CD14-positive monocyte (primary cell): ENCODE results near the gene SLMAP. TPM values are rescaled to one million over a fixed set of nuclear protein-coding genes. Genes with fewer than 3 reads are reported as not detected.
A peak's percentile ranks its signal among the peaks of the same experiment; 100 is the strongest.

Experiments
- DNase-seq, 3 donors: peaks; one replicate each; pipeline ENCODE4 v3.0.0-alpha.2; 2011 to 2022
- H2AFZ ChIP-seq: 2 replicates; pipeline ENCODE4 v1.6.0; 2012; ENCODE audit warnings: mild to moderate bottlenecking, low read depth, low read length, inconsistent platforms; ENCODE audit not compliant: insufficient read depth, poor library complexity, severe bottlenecking
- H3K27ac ChIP-seq, 2 donors: 1 replicate in 1 of 2; 2 replicates in 1 of 2; pipeline ENCODE4 v1.5.1; 2012 to 2013; ENCODE audit warnings: low read length in 2 of 2, control low read depth in 1 of 2, inconsistent platforms in 1 of 2, low read depth in 1 of 2, mild to moderate bottlenecking in 1 of 2
- H3K27me3 ChIP-seq, 2 donors: one replicate each; pipeline versions ENCODE4 v1.6.0 to v1.6.1; 2011 to 2013; ENCODE audit warnings: low read length in 2 of 2; ENCODE audit not compliant: control insufficient read depth in 2 of 2, insufficient read depth in 2 of 2
- H3K36me3 ChIP-seq, 2 donors: replicated peaks in 1 of 2; 1 replicate in 1 of 2; 2 replicates in 1 of 2; pipeline versions ENCODE4 v1.5.1 to v1.6.1; 2012 to 2013; ENCODE audit warnings: low read length in 2 of 2, control low read depth in 1 of 2, inconsistent platforms in 1 of 2, mild to moderate bottlenecking in 1 of 2; ENCODE audit not compliant: insufficient read depth in 2 of 2, control insufficient read depth in 1 of 2
- H3K4me1 ChIP-seq, 2 donors: 1 replicate in 1 of 2; 2 replicates in 1 of 2; pipeline versions ENCODE4 v1.5.1 to v1.6.1; 2012 to 2013; ENCODE audit warnings: low read length in 2 of 2, control low read depth in 1 of 2, inconsistent platforms in 1 of 2, mild to moderate bottlenecking in 1 of 2, moderate library complexity in 1 of 2; ENCODE audit not compliant: insufficient read depth in 2 of 2, control insufficient read depth in 1 of 2
- H3K4me2 ChIP-seq: replicated peaks from 2 replicates; pipeline ENCODE3; 2012; ENCODE audit warnings: low read length, moderate library complexity, mild to moderate bottlenecking; ENCODE audit not compliant: poor library complexity, severe bottlenecking; ENCODE audit errors: extremely low read depth
- H3K4me3 ChIP-seq, 3 experiments: fragments of 200-600 bp in 1 of 3; sonication (generic) in 1 of 3; replicated peaks in 1 of 3; 1 replicate in 2 of 3; 2 replicates in 1 of 3; pipeline ENCODE4 v1.5.1; 2011 to 2013; ENCODE audit warnings: low read length in 3 of 3, mild to moderate bottlenecking in 3 of 3, control low read depth in 2 of 3, low read depth in 2 of 3, inconsistent platforms in 1 of 3, moderate library complexity in 1 of 3
- H3K79me2 ChIP-seq: 2 replicates; pipeline ENCODE4 v1.6.0; 2012; ENCODE audit warnings: mild to moderate bottlenecking, control low read depth, inconsistent platforms, low read length, moderate library complexity; ENCODE audit not compliant: insufficient read depth
- H3K9ac ChIP-seq: 2 replicates; pipeline ENCODE4 v1.6.0; 2017; ENCODE audit warnings: low read length, mild to moderate bottlenecking; ENCODE audit not compliant: insufficient read depth, poor library complexity, severe bottlenecking
- H3K9me3 ChIP-seq, 2 donors: replicated peaks in 1 of 2; 1 replicate in 1 of 2; 2 replicates in 1 of 2; pipeline versions ENCODE4 v1.5.1 to v1.6.1; 2012 to 2013; ENCODE audit warnings: low read length in 2 of 2, control low read depth in 1 of 2; ENCODE audit not compliant: control insufficient read depth in 1 of 2, insufficient read depth in 1 of 2
- H4K20me1 ChIP-seq: 2 replicates; pipeline ENCODE4 v1.6.0; 2012; ENCODE audit warnings: mild to moderate bottlenecking, low read length, control low read depth, moderate library complexity; ENCODE audit not compliant: insufficient read depth
- H3K27ac Mint-ChIP-seq, 7 donors: one replicate each; pipeline ENCODE4 v1.8.0; 2020; ENCODE audit warnings: mild to moderate bottlenecking in 7 of 7, mixed read lengths in 7 of 7, moderate library complexity in 6 of 7, inconsistent platforms in 2 of 7
- H3K27me3 Mint-ChIP-seq, 3 donors: one replicate each; pipeline ENCODE4 v1.8.0; 2021 to 2022; ENCODE audit warnings: low read depth in 3 of 3, mild to moderate bottlenecking in 3 of 3, mixed read lengths in 3 of 3, moderate library complexity in 3 of 3, inconsistent platforms in 1 of 3
- H3K36me3 Mint-ChIP-seq, 2 donors: one replicate each; pipeline ENCODE4 v1.8.0; 2020; ENCODE audit warnings: mixed read lengths in 2 of 2, inconsistent platforms in 1 of 2, mild to moderate bottlenecking in 1 of 2
- H3K4me1 Mint-ChIP-seq: one replicate; pipeline ENCODE4 v1.8.0; 2020; ENCODE audit warnings: mild to moderate bottlenecking, mixed read lengths
- H3K4me3 Mint-ChIP-seq, 2 donors: one replicate each; pipeline ENCODE4 v1.8.0; 2020; ENCODE audit warnings: mild to moderate bottlenecking in 2 of 2, mixed read lengths in 2 of 2, moderate library complexity in 1 of 2
- H3K9me3 Mint-ChIP-seq, 7 donors: one replicate each; pipeline ENCODE4 v1.8.0; 2020 to 2022; ENCODE audit warnings: mixed read lengths in 7 of 7, mild to moderate bottlenecking in 6 of 7, moderate library complexity in 6 of 7, inconsistent platforms in 2 of 7
- CTCF ChIP-seq: fragments of 200-600 bp; IDR thresholded peaks from one replicate; pipeline ENCODE4 v1.8.0; 2022; ENCODE audit warnings: antibody characterized with exemption, mild to moderate bottlenecking
- WGBS: methylation state at CpG from one replicate; pipeline ENCODE4 v1.1.5; 2013; ENCODE audit warnings: missing lambda C conversion rate; ENCODE audit not compliant: insufficient coverage; 5-methylcytosine and 5-hydroxymethylcytosine counted together
- intact Hi-C, 2 donors: fragments of 100-400 bp; cut with micrococcal nuclease; formaldehyde crosslinking; loops; one replicate each; pipeline versions ENCODE4 v1.15.0 to v1.15.1; 2023
- polyA plus RNA-seq, 3 donors: library from polyadenylated mRNA; depleted of rRNA in 1 of 3; unstranded in 2 of 3; stranded (reverse) in 1 of 3; fragments of 300-500 nt in 2 of 3; fragments of >200 nt in 1 of 3; fragmentation: Illumina TruSeq in 2 of 3; gene quantifications; 1 replicate in 2 of 3; 2 replicates in 1 of 3; pipeline ENCODE4 v1.2.3, GENCODE V29; 2012 to 2021

The SLMAP gene
- polyA plus RNA-seq, 3 donors = 12.3 to 17.6 (median 16.1) TPM

- Histone ChIP-seq H3K9ac (no peak overlapping the region), H4K20me1 (no peaks in the 10 kb centered on the region), H3K4me1 (peaks cover 46 to 50% of the 10 kb centered on the region in 2 donors), H3K4me3 (no peak overlapping the region), H3K27me3 (no peaks in the 10 kb centered on the region), H3K36me3 (no peaks in the 10 kb centered on the region), H3K27ac (no peak overlapping the region), H3K9me3 (no peaks in the 10 kb centered on the region), H2AFZ (no peak overlapping the region), H3K79me2 (no peaks in the 10 kb centered on the region), H3K4me2 (no peak overlapping the region)
- intact Hi-C loops = no loop called here
- peaks cover 0 to 2% (median 0%) of the 10 kb centered on the region in 7 donors for H3K9me3 Mint-ChIP-seq
- peak overlapping the region in 1 of 7 donors; percentile 19 for H3K27ac Mint-ChIP-seq
- TF ChIP-seq CTCF = no peak
- no peak overlapping the region for H3K4me3 Mint-ChIP-seq
- H3K27me3 Mint-ChIP-seq = peaks cover 2 to 15% (median 8%) of the 10 kb centered on the region in 3 donors
- H3K4me1 Mint-ChIP-seq = peaks cover 49% of the 10 kb centered on the region
- no peak for DNase-seq
- 43% methylated on average over 3 of the region's 4 CpGs for WGBS
- H3K36me3 Mint-ChIP-seq = peaks cover 0 to 12% of the 10 kb centered on the region in 2 donors
These were observed 221.7 kb downstream of the SLMAP start for GRCh38 chr3:57977818-57978235.

- Histone ChIP-seq H3K36me3 (no peaks in the 10 kb centered on the region), H3K79me2 (no peaks in the 10 kb centered on the region), H4K20me1 (no peaks in the 10 kb centered on the region), H3K4me3 (no peak overlapping the region), H2AFZ (no peak overlapping the region), H3K9ac (no peak overlapping the region), H3K27ac (no peak overlapping the region), H3K4me1 (peaks cover 49 to 51% of the 10 kb centered on the region in 2 donors), H3K9me3 (no peaks in the 10 kb centered on the region), H3K27me3 (no peaks in the 10 kb centered on the region), H3K4me2 (no peak overlapping the region)
- no peak for DNase-seq
- H3K4me3 Mint-ChIP-seq = no peak overlapping the region
- peaks cover 0 to 2% (median 0%) of the 10 kb centered on the region in 7 donors for H3K9me3 Mint-ChIP-seq
- TF ChIP-seq CTCF = no peak
- intact Hi-C loops = no loop called here
- peaks cover 51% of the 10 kb centered on the region for H3K4me1 Mint-ChIP-seq
- WGBS = 83% methylated on average over 1 of the region's 8 CpGs
- peaks cover 0 to 12% of the 10 kb centered on the region in 2 donors for H3K36me3 Mint-ChIP-seq
- H3K27me3 Mint-ChIP-seq = peaks cover 2 to 15% (median 8%) of the 10 kb centered on the region in 3 donors
- peak overlapping the region in 1 of 7 donors; percentile 66 for H3K27ac Mint-ChIP-seq
These were observed 222.2 kb downstream of the SLMAP start for GRCh38 chr3:57978316-57978715.

Other genes starting within 250 kb of the SLMAP start
- under 1 TPM in 1 of 3 donors, not detected in 2; 0.03 TPM for gene DNAH12, start 212.0 kb upstream of the SLMAP start, polyA plus RNA-seq
- 10 to 100 TPM in 2 of 3 donors, 1 to 10 TPM in 1; 5.1 to 11.3 (median 11.0) TPM for gene PDE12, start 200.0 kb upstream of the SLMAP start, polyA plus RNA-seq
- gene ARF4, start 159.0 kb upstream of the SLMAP start, polyA plus RNA-seq = 100 to 1,000 TPM in 2 of 3 donors, 10 to 100 TPM in 1; 60.2 to 229 (median 224) TPM
- gene DENND6A, start 63.2 kb upstream of the SLMAP start, polyA plus RNA-seq = 10 to 100 TPM; 10.8 to 20.8 (median 15.4) TPM